IMR-90 (cell line): ENCODE measurements around the gene DVL3. TPM values are rescaled to one million over a fixed set of nuclear protein-coding genes. Genes with fewer than 3 reads are reported as not detected.
A peak's percentile ranks its signal among the peaks of the same experiment; 100 is the strongest.

Experiments used
- ATAC-seq: fragments of 200-7000 bp; cut with Tn5 transposase; 2 replicates; pipeline ENCODE4 v1.9.1; 2020; ENCODE audit warnings: low read depth, mild to moderate bottlenecking, moderate library complexity
- Bru-seq: library from RNA; stranded (reverse); fragments of 400-500 nt; gene quantifications from one replicate; lab custom pipeline; 2021; lab: Mats Ljungman, UMichigan
- BruChase-seq, 2 experiments: library from RNA; stranded (reverse); fragments of 400-500 nt; gene quantifications; one replicate each; lab custom pipeline; 2021; lab: Mats Ljungman, UMichigan
- BruUV-seq: library from RNA; stranded (reverse); fragments of 400-500 nt; replicated peaks from 2 replicates; lab custom pipeline; 2021; lab: Mats Ljungman, UMichigan
- CTCF ChIA-PET: fragments of 300-600 bp; formaldehyde crosslinking; extraction: SDS; loops from one replicate; lab custom pipeline; 2021; ENCODE audit warnings: antibody characterized with exemption; lab: Yijun Ruan, JAX
- POLR2A ChIA-PET: fragments of 300-600 bp; sonication (Branson Sonifier 250); formaldehyde crosslinking; loops from one replicate; lab custom pipeline; 2022; ENCODE audit warnings: antibody characterized with exemption; ENCODE audit not compliant: unreplicated experiment; lab: Charles Lee
- DNase-seq: peaks from one replicate; pipeline ENCODE4 v3.0.0; 2013
- H2AFZ ChIP-seq: replicated peaks from 2 replicates; pipeline ENCODE3; 2013; ENCODE audit warnings: low read length, mild to moderate bottlenecking; ENCODE audit not compliant: poor library complexity
- H2AK5ac ChIP-seq: 2 replicates; pipeline ENCODE4 v1.6.1; 2013; ENCODE audit warnings: low read depth, low read length, inconsistent platforms
- H2AK9ac ChIP-seq: replicated peaks from 2 replicates; pipeline ENCODE3; 2013; ENCODE audit warnings: mild to moderate bottlenecking, low read depth, low read length, moderate library complexity; ENCODE audit not compliant: poor library complexity
- H2BK120ac ChIP-seq: 2 replicates; pipeline ENCODE4 v1.6.1; 2013; ENCODE audit warnings: low read depth, low read length, inconsistent platforms
- H2BK15ac ChIP-seq: 3 replicates; pipeline ENCODE4 v1.6.1; 2013; ENCODE audit warnings: low read depth, low read length, inconsistent platforms
- H2BK20ac ChIP-seq: 2 replicates; pipeline ENCODE4 v1.6.1; 2013; ENCODE audit warnings: low read depth, mild to moderate bottlenecking, inconsistent platforms, low read length, moderate library complexity
- H2BK5ac ChIP-seq: 2 replicates; pipeline ENCODE4 v1.6.1; 2013; ENCODE audit warnings: mild to moderate bottlenecking, low read depth, low read length, inconsistent platforms; ENCODE audit not compliant: poor library complexity, severe bottlenecking
- H3K14ac ChIP-seq: replicated peaks from 2 replicates; pipeline ENCODE4 v1.6.1; 2013; ENCODE audit warnings: low read depth, low read length, inconsistent platforms
- H3K18ac ChIP-seq: 2 replicates; pipeline ENCODE4 v1.6.1; 2013; ENCODE audit warnings: low read depth, low read length, control low read depth
- H3K23ac ChIP-seq: 2 replicates; pipeline ENCODE4 v1.6.1; 2013; ENCODE audit warnings: low read depth, low read length, inconsistent platforms
- H3K27ac ChIP-seq: 2 replicates; pipeline ENCODE4 v1.5.1; 2013; ENCODE audit warnings: mild to moderate bottlenecking, control low read depth, low read length; ENCODE audit not compliant: insufficient read depth
- H3K27me3 ChIP-seq: 2 replicates; pipeline ENCODE4 v1.6.1; 2013; ENCODE audit warnings: low read length; ENCODE audit not compliant: control insufficient read depth, insufficient read depth
- H3K36me3 ChIP-seq: 2 replicates; pipeline ENCODE4 v1.6.1; 2013; ENCODE audit warnings: low read length, mixed read lengths; ENCODE audit not compliant: control insufficient read depth, insufficient read depth
- H3K4ac ChIP-seq: 2 replicates; pipeline ENCODE4 v1.6.1; 2013; ENCODE audit warnings: low read depth, low read length, inconsistent platforms
- H3K4me1 ChIP-seq: 2 replicates; pipeline ENCODE4 v1.6.1; 2013; ENCODE audit warnings: low read length, mixed read lengths; ENCODE audit not compliant: control insufficient read depth, insufficient read depth
- H3K4me2 ChIP-seq: 2 replicates; pipeline ENCODE4 v1.6.1; 2013; ENCODE audit warnings: low read depth, mild to moderate bottlenecking, control low read depth, low read length, moderate library complexity
- H3K4me3 ChIP-seq: 2 replicates; pipeline ENCODE4 v1.5.1; 2013; ENCODE audit warnings: low read depth, mild to moderate bottlenecking, control low read depth, low read length, moderate library complexity; ENCODE audit not compliant: insufficient read depth
- H3K56ac ChIP-seq: 2 replicates; pipeline ENCODE4 v1.6.1; 2013; ENCODE audit warnings: low read length, inconsistent platforms; ENCODE audit not compliant: insufficient read depth; ENCODE audit errors: extremely low read depth
- H3K79me1 ChIP-seq, 2 experiments: 2 replicates each; pipeline ENCODE4 v1.6.1; 2013; ENCODE audit warnings: low read length in 2 of 2, inconsistent platforms in 1 of 2, low read depth in 1 of 2
- H3K9ac ChIP-seq: 2 replicates; pipeline ENCODE4 v1.6.1; 2013; ENCODE audit warnings: low read depth, low read length, control low read depth
- H3K9me1 ChIP-seq: 2 replicates; pipeline ENCODE4 v1.6.1; 2013; ENCODE audit warnings: low read length, inconsistent platforms; ENCODE audit not compliant: insufficient read depth
- H3K9me3 ChIP-seq: 2 replicates; pipeline ENCODE4 v1.6.1; 2013; ENCODE audit warnings: low read length; ENCODE audit not compliant: control insufficient read depth, insufficient read depth
- H4K20me1 ChIP-seq: 2 replicates; pipeline ENCODE4 v1.6.1; 2013; ENCODE audit warnings: low read length, inconsistent platforms; ENCODE audit not compliant: insufficient read depth
- H4K5ac ChIP-seq: 2 replicates; pipeline ENCODE4 v1.6.1; 2013; ENCODE audit warnings: mild to moderate bottlenecking, low read depth, low read length, control low read depth
- H4K8ac ChIP-seq, 2 experiments: 2 replicates each; pipeline ENCODE4 v1.6.1; 2013; ENCODE audit warnings: low read depth in 2 of 2, low read length in 2 of 2, control low read depth in 1 of 2, inconsistent platforms in 1 of 2
- H4K91ac ChIP-seq: 2 replicates; pipeline ENCODE4 v1.6.1; 2013; ENCODE audit warnings: low read depth, low read length, inconsistent platforms; ENCODE audit not compliant: insufficient read depth
- BHLHE40 ChIP-seq: fragments of 150-350 bp; IDR thresholded peaks from 2 replicates; pipeline ENCODE4 v1.6.1; 2016; ENCODE audit warnings: mild to moderate bottlenecking, low read depth, low read length
- CHD1 ChIP-seq: IDR thresholded peaks from 2 replicates; pipeline ENCODE4 v1.6.1; 2012; ENCODE audit warnings: low read depth, low read length, improper control_type of control experiment
- MAZ ChIP-seq: IDR thresholded peaks from 2 replicates; pipeline ENCODE4 v1.6.1; 2012; ENCODE audit warnings: low read depth, mild to moderate bottlenecking, low read length, improper control_type of control experiment, moderate library complexity, borderline replicate concordance
- MXI1 ChIP-seq: IDR thresholded peaks from 2 replicates; pipeline ENCODE4 v1.6.1; 2012; ENCODE audit warnings: low read depth, mild to moderate bottlenecking, low read length, moderate library complexity, borderline replicate concordance
- NFE2L2 ChIP-seq: fragments of 150-350 bp; IDR thresholded peaks from 2 replicates; pipeline ENCODE4 v1.6.1; 2016; ENCODE audit warnings: low read depth, mild to moderate bottlenecking, low read length
- POLR2A ChIP-seq: IDR thresholded peaks from 2 replicates; pipeline ENCODE4 v1.6.1; 2012; ENCODE audit warnings: mild to moderate bottlenecking, low read depth, low read length
- RAD21 ChIP-seq: IDR thresholded peaks from 2 replicates; pipeline ENCODE4 v1.6.1; 2012; ENCODE audit warnings: low read length, improper control_type of control experiment
- RFX5 ChIP-seq: IDR thresholded peaks from 2 replicates; pipeline ENCODE4 v1.8.0; 2012; ENCODE audit warnings: low read depth, mild to moderate bottlenecking, low read length, moderate library complexity
- WGBS, 2 experiments: methylation state at CpG; one replicate each; pipeline versions ENCODE4 v1.1.5 to v1.1.7; 2013; ENCODE audit warnings: missing lambda C conversion rate in 2 of 2; ENCODE audit not compliant: insufficient read length in 1 of 2; ENCODE audit errors: extremely low coverage in 2 of 2; 5-methylcytosine and 5-hydroxymethylcytosine counted together
- dilution Hi-C: fragments of 300-500 bp; cut with HindIII; formaldehyde crosslinking; loops from one replicate; pipeline ENCODE4 v1.14.3; 2018; ENCODE audit warnings: low sequenced_read_pairs; ENCODE audit not compliant: unreplicated experiment
- in situ Hi-C: fragments of 300-500 bp; cut with MboI; formaldehyde crosslinking; loops from 3 replicates; pipeline ENCODE4 v1.14.3; 2019; ENCODE audit warnings: low sequenced_read_pairs, inconsistent platforms, mixed read lengths
- intact Hi-C: fragments of 100-400 bp; cut with micrococcal nuclease; formaldehyde crosslinking; loops from 2 replicates; pipeline ENCODE4 v1.10.0; 2022
- long read RNA-seq: library from polyadenylated mRNA; unstranded; transcript quantifications from one replicate; pipeline ENCODE4 v2.0.0, GENCODE V29; 2021; ENCODE audit not compliant: unreplicated experiment
- polyA plus RNA-seq, 3 experiments: library from polyadenylated mRNA; depleted of rRNA; stranded (reverse); fragments of >200 nt; gene quantifications; 2 replicates each; pipeline ENCODE4 v1.2.3, GENCODE V29; 2012; ENCODE audit warnings: low replicate concordance in 1 of 3
- total RNA-seq: library from RNA; depleted of rRNA; stranded (reverse); fragments of >200 nt; gene quantifications from 2 replicates; pipeline ENCODE4 v1.2.3, GENCODE V29; 2012; rRNA removed
- TF ChIP-seq, protein P1 (sequence below): fragments of 150-350 bp; IDR thresholded peaks from 2 replicates; pipeline ENCODE4 v1.6.1; 2017; ENCODE audit warnings: mild to moderate bottlenecking, antibody characterized with exemption, low read length, low read depth

DVL3 gene
- total RNA-seq (23.3 and 24.2 TPM in 2 replicates), polyA plus RNA-seq (2012; rRNA removed) (40.4 and 41.2 TPM in 2 replicates), Bru-seq, nascent RNA (percentile 90 among the genes with signal in this experiment), BruChase-seq, experiment 1, labeled RNA remaining after a 6-hour chase (percentile 97 among the genes with signal in this experiment), BruChase-seq, experiment 2, labeled RNA remaining after a 2-hour chase (percentile 97 among the genes with signal in this experiment)
- 20.9 and 33.6 TPM in 2 replicates for polyA plus RNA-seq (2012; cell fraction: cytosol; rRNA removed)
- polyA plus RNA-seq (2012; cell fraction: nucleus; rRNA removed; ENCODE audit: low replicate concordance) = 168 and 247 TPM in 2 replicates
- long read RNA-seq, full-length matches to known transcripts = 30 of 70 reads
- long read RNA-seq, partial matches to known transcripts = 6 of 70 reads
- long read RNA-seq, other reads (novel, unspliced or antisense) = 34 of 70 reads

DNA sequence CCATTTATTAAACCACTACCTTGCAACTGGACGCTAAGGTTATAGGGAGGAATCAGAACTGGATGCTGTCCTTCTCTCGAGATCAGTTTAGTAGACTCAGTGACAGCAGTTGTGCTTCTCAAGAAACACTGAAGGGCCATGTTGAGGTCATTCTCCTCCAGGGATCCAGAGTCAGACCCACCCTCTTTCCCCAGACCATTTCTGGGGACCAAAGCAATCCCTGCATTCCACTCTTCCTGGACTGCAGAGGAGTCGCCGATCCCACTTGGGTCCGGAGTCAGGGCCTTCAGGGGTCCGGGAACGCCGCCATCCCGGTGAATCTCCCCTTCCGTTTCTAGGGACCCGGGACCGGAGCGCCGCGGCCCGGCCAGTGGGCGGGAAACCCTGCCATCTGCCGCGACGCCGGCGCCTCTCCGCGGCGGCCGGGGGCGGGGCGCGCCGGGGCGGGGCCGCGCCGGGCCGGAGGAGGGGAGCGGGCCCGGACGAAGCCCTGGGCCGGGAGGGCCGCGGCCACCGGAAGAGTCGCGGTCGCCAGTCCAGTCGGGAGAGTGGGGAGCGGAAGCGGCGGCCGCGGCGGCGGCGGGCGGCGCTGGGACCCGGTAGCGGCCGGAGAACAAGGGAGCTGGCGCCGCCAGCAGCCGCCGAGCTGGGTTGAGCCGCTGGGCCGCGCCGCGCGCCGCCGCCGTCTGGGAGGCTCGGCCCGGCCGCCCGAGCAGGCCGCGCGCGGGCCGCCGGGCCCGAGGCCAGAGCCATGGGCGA is at the start of gene DVL3:
DVL3 (plus strand) TSS at position 493 of the 759 bp plus-strand sequence; CDS start at position 752, 259 bp downstream.
- Histone ChIP-seq H3K4me1 (peaks cover 9% of the 10 kb centered on the region), H3K14ac (peak within 1 kb of the TSS; percentile 97), H3K79me1 (peaks cover 9 to 48% of the 10 kb centered on the region in 2 experiments; a peak in 3 of 4 replicates), H2AK5ac (peak within 1 kb of the TSS; percentile 97), H3K56ac (peak within 1 kb of the TSS; percentile 89), H4K5ac (peak within 1 kb of the TSS; percentile 93), H3K9me3 (no peaks in the 10 kb centered on the region), H3K23ac (peak within 1 kb of the TSS; percentile 97), H3K9ac (peak within 1 kb of the TSS; percentile 98), H3K4me3 (peak within 1 kb of the TSS; percentile 99), H3K27me3 (no peaks in the 10 kb centered on the region), H2BK120ac (peak within 1 kb of the TSS; percentile 84), H4K20me1 (peaks cover 39% of the 10 kb centered on the region), H2AK9ac (peak within 1 kb of the TSS; percentile 97), H3K9me1 (peaks cover 8% of the 10 kb centered on the region; the same call in 1 of the 2 replicates), H2BK15ac (0 out of 3 replicates have a peak within 1 kb of the TSS, but pooled peaks have one; percentile 20), H4K8ac (peak within 1 kb of the TSS; percentile 93 to 95), H3K4me2 (peak within 1 kb of the TSS; percentile 99), H3K27ac (peak within 1 kb of the TSS; percentile 96), H4K91ac (peak within 1 kb of the TSS; percentile 95), H2BK20ac (no peak within 1 kb of the TSS), H3K4ac (peak within 1 kb of the TSS; percentile 98), H2AFZ (peak within 1 kb of the TSS; percentile 99), H3K36me3 (peaks cover 4% of the 10 kb centered on the region; the same call in 1 of the 2 replicates), H3K18ac (peak within 1 kb of the TSS; percentile 96), H2BK5ac (peak within 1 kb of the TSS; percentile 91)
- dilution Hi-C loops = no loop called here
- intact Hi-C loops = loop anchor here (1.0 kb wide), 1 partner anchor 21 kb away; no protein-coding TSS in a partner anchor
- ChIA-PET CTCF (no interaction called here), POLR2A (no interaction called here)
- no TSS peak for BruUV-seq
- DNase-seq (peak; percentile 52), ATAC-seq (peak; percentile 85)
- in situ Hi-C loops = no loop called here
- peak; percentile 59 for TF ChIP-seq POLR2A
- TF ChIP-seq MXI1 = 0 out of 2 replicates have a peak, but pooled peaks have one; percentile 40
- no peak for TF ChIP-seq RAD21
- TF ChIP-seq, protein P1, sequence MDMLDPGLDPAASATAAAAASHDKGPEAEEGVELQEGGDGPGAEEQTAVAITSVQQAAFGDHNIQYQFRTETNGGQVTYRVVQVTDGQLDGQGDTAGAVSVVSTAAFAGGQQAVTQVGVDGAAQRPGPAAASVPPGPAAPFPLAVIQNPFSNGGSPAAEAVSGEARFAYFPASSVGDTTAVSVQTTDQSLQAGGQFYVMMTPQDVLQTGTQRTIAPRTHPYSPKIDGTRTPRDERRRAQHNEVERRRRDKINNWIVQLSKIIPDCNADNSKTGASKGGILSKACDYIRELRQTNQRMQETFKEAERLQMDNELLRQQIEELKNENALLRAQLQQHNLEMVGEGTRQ = no peak
- TF ChIP-seq RFX5 = no peak
- TF ChIP-seq NFE2L2 = no peak
- TF ChIP-seq MAZ = peak; percentile 61; the same call in 1 of the 2 replicates
- no peak for TF ChIP-seq BHLHE40
- TF ChIP-seq CHD1 = no peak
- WGBS, 2 experiments = 1% methylated on average over 42 of the region's 84 CpGs; no CpG with 5 or more reads in 1 of the 2 experiments
